Activated CD4-positive, alpha-beta T cell treated with anti-CD3 and anti-CD28 coated beads for 24 hours (primary cell): ENCODE data around the gene FETUB.
"Not testable (repeated sequence)": the region's sequence is repeated elsewhere in the genome, so short reads cannot be mapped to it uniquely, and the experiment has no call there.

Experiments
- DNase-seq, 2 donors: peaks; one replicate each; pipeline ENCODE4 v3.0.0-alpha.2; 2020; ENCODE audit warnings: low read depth in 2 of 2

FETUB gene

GRCh38 chr3:186613637-186614265, 26.4 kb upstream of the FETUB start:
- no peak for DNase-seq

GRCh38 chr3:186614266-186614596, 26.0 kb upstream of the FETUB start:
- no peak for DNase-seq

GRCh38 chr3:186614597-186615483, 25.4 kb upstream of the FETUB start:
- DNase-seq = peak; percentile 60 to 72

GRCh38 chr3:186616299-186616617, 23.9 kb upstream of the FETUB start:
- no peak for DNase-seq

GRCh38 chr3:186617036-186617946, 22.9 kb upstream of the FETUB start:
- peak; percentile 78 to 82 for DNase-seq

GRCh38 chr3:186618318-186618938, 21.8 kb upstream of the FETUB start:
- no peak for DNase-seq

GRCh38 chr3:186619787-186620212, 20.4 kb upstream of the FETUB start:
- no peak for DNase-seq

GRCh38 chr3:186620213-186621092, 19.7 kb upstream of the FETUB start:
- DNase-seq = no peak

- no peak for DNase-seq
These were observed 18.1 kb upstream of the FETUB start for GRCh38 chr3:186621894-186622650.

GRCh38 chr3:186622651-186623310, 17.4 kb upstream of the FETUB start:
- no peak for DNase-seq

GRCh38 chr3:186624598-186624997, 15.6 kb upstream of the FETUB start:
- no peak for DNase-seq

GRCh38 chr3:186625600-186626042, 14.6 kb upstream of the FETUB start:
- no peak for DNase-seq

GRCh38 chr3:186626254-186626847, 13.8 kb upstream of the FETUB start:
- no peak for DNase-seq

- DNase-seq = no peak
These were observed 12.3 kb upstream of the FETUB start for GRCh38 chr3:186627852-186628414.

- DNase-seq = no peak
These were observed 11.4 kb upstream of the FETUB start for GRCh38 chr3:186628756-186629155.

GRCh38 chr3:186630950-186631641, 9.1 kb upstream of the FETUB start:
- DNase-seq = no peak

- no peak for DNase-seq
These were observed 6.7 kb upstream of the FETUB start for GRCh38 chr3:186633481-186633880.

- DNase-seq = not testable (repeated sequence)
These were observed 6.0 kb upstream of the FETUB start for GRCh38 chr3:186634207-186634606.
